Stimulated activated CD4-positive, alpha-beta T cell treated with anti-CD3 and anti-CD28 coated beads, Interleukin-4, amount 100 ng/mL, for 24 hours (primary cell): ENCODE results near the gene ARHGEF25.
A peak's percentile ranks its signal among the peaks of the same experiment; 100 is the strongest.
"Not testable (repeated sequence)": the region's sequence is repeated elsewhere in the genome, so short reads cannot be mapped to it uniquely, and the experiment has no call there.

Experiments
- DNase-seq: peaks from one replicate; pipeline ENCODE4 v3.0.0-alpha.2; 2020

Gene ARHGEF25

GRCh38 chr12:57586128-57586527 lies 25.1 kb upstream of the ARHGEF25 start:
- DNase-seq = no peak

- DNase-seq = no peak
Observed at GRCh38 chr12:57586832-57587429, 24.3 kb upstream of the ARHGEF25 start.

- not testable (repeated sequence) for DNase-seq
Observed at GRCh38 chr12:57588951-57589610, 22.2 kb upstream of the ARHGEF25 start.

GRCh38 chr12:57590479-57590863 lies 20.8 kb upstream of the ARHGEF25 start:
- no peak for DNase-seq

- DNase-seq = peak; percentile 77
Observed at GRCh38 chr12:57590864-57591781, 20.1 kb upstream of the ARHGEF25 start, which contains the start of gene PIP4K2C. TSS of gene PIP4K2C (plus strand) at chr12:57591192. CDS start at chr12:57591290, 98 bp downstream.

GRCh38 chr12:57591782-57592325 lies 19.4 kb upstream of the ARHGEF25 start:
- no peak for DNase-seq

GRCh38 chr12:57592551-57593165 lies 18.6 kb upstream of the ARHGEF25 start:
- DNase-seq = no peak

- no peak for DNase-seq
Observed at GRCh38 chr12:57593187-57593586, 18.0 kb upstream of the ARHGEF25 start.

- no peak for DNase-seq
Observed at GRCh38 chr12:57600395-57600794, 10.8 kb upstream of the ARHGEF25 start.

GRCh38 chr12:57602544-57602943 lies 8.7 kb upstream of the ARHGEF25 start:
- DNase-seq = no peak

GRCh38 chr12:57603324-57603723 lies 7.9 kb upstream of the ARHGEF25 start:
- DNase-seq = no peak

- DNase-seq = no peak
Observed at GRCh38 chr12:57603815-57604453, 7.3 kb upstream of the ARHGEF25 start.

GRCh38 chr12:57604454-57604991 lies 6.7 kb upstream of the ARHGEF25 start, which contains the start of gene DTX3:
TSS of gene DTX3 (plus strand) at chr12:57604824. CDS start at chr12:57606518, 1,694 bp downstream.
- peak; percentile 34 for DNase-seq

GRCh38 chr12:57604992-57605810 lies 6.0 kb upstream of the ARHGEF25 start:
- no peak for DNase-seq

GRCh38 chr12:57605811-57606311 lies 5.4 kb upstream of the ARHGEF25 start:
- no peak for DNase-seq

- no peak for DNase-seq
Observed at GRCh38 chr12:57606399-57606798, 4.8 kb upstream of the ARHGEF25 start.

GRCh38 chr12:57606821-57607220 lies 4.4 kb upstream of the ARHGEF25 start:
- no peak for DNase-seq

GRCh38 chr12:57607958-57608663 lies 3.1 kb upstream of the ARHGEF25 start:
- no peak for DNase-seq

GRCh38 chr12:57609101-57609780 lies 2.0 kb upstream of the ARHGEF25 start:
- no peak for DNase-seq
